Tibial nerve (tissue), 4 donors: ENCODE results near the gene TRIM8. TPM values are rescaled to one million over a fixed set of nuclear protein-coding genes. Genes with fewer than 3 reads are reported as not detected.
A peak's percentile ranks its signal among the peaks of the same experiment; 100 is the strongest.
"Not testable (repeated sequence)": the region's sequence is repeated elsewhere in the genome, so short reads cannot be mapped to it uniquely, and the experiment has no call there.

ENCODE experiments used
- DNase-seq, 2 donors: peaks; one replicate each; pipeline ENCODE4 v3.0.0-alpha.2; 2019; ENCODE audit warnings: low spot score in 2 of 2
- H3K27ac ChIP-seq, 4 donors: fragments of 200-600 bp; sonication (generic) in 3 of 4; one replicate each; pipeline ENCODE4 v1.5.1; 2017 to 2019; ENCODE audit warnings: mild to moderate bottlenecking in 1 of 4
- H3K27me3 ChIP-seq, 2 donors: fragments of 200-600 bp; sonication (generic) in 1 of 2; one replicate each; pipeline versions ENCODE4 v1.5.1 to v1.6.0; 2017 to 2019
- H3K36me3 ChIP-seq, 3 donors: fragments of 200-600 bp; sonication (generic); one replicate each; pipeline ENCODE4 v1.5.1; 2018 to 2019
- H3K4me1 ChIP-seq, 4 donors: fragments of 200-600 bp; sonication (generic) in 3 of 4; one replicate each; pipeline ENCODE4 v1.5.1; 2017 to 2019
- H3K4me3 ChIP-seq, 4 donors: fragments of 200-600 bp; sonication (generic) in 3 of 4; one replicate each; pipeline ENCODE4 v1.5.1; 2017 to 2019; ENCODE audit warnings: mild to moderate bottlenecking in 1 of 4, moderate library complexity in 1 of 4
- H3K9me3 ChIP-seq, 4 donors: fragments of 200-600 bp; sonication (generic) in 3 of 4; one replicate each; pipeline ENCODE4 v1.5.1; 2017 to 2019
- CTCF ChIP-seq, 5 experiments: fragments of 200-600 bp in 3 of 5; fragments of 450-650 bp in 2 of 5; sonication (generic) in 3 of 5; IDR thresholded peaks; one replicate each; pipeline ENCODE4 v1.5.1; 2016 to 2019; ENCODE audit warnings: antibody characterized with exemption in 5 of 5, mild to moderate bottlenecking in 3 of 5, moderate library complexity in 2 of 5
- EP300 ChIP-seq, 2 donors: sonication (generic); formaldehyde crosslinking; IDR thresholded peaks; one replicate each; pipeline ENCODE4 v1.6.1; 2017; ENCODE audit warnings: antibody characterized with exemption in 2 of 2, mild to moderate bottlenecking in 1 of 2
- POLR2A ChIP-seq, 2 donors: fragments of 450-650 bp; IDR thresholded peaks; one replicate each; pipeline ENCODE4 v1.6.1; 2017; ENCODE audit warnings: antibody characterized with exemption in 2 of 2, mild to moderate bottlenecking in 2 of 2, moderate library complexity in 2 of 2
- WGBS, 2 donors: methylation state at CpG; one replicate each; pipeline ENCODE4 v1.1.5; 2018; 5-methylcytosine and 5-hydroxymethylcytosine counted together
- total RNA-seq, 4 donors: library from RNA; depleted of rRNA; stranded (reverse); fragments of >200 nt; gene quantifications; one replicate each; pipeline ENCODE4 v1.1.0, GENCODE V29; 2016

TRIM8 gene
- total RNA-seq, 4 donors from 2014 or later, result 156 to 206 (median 157) TPM

DNA sequence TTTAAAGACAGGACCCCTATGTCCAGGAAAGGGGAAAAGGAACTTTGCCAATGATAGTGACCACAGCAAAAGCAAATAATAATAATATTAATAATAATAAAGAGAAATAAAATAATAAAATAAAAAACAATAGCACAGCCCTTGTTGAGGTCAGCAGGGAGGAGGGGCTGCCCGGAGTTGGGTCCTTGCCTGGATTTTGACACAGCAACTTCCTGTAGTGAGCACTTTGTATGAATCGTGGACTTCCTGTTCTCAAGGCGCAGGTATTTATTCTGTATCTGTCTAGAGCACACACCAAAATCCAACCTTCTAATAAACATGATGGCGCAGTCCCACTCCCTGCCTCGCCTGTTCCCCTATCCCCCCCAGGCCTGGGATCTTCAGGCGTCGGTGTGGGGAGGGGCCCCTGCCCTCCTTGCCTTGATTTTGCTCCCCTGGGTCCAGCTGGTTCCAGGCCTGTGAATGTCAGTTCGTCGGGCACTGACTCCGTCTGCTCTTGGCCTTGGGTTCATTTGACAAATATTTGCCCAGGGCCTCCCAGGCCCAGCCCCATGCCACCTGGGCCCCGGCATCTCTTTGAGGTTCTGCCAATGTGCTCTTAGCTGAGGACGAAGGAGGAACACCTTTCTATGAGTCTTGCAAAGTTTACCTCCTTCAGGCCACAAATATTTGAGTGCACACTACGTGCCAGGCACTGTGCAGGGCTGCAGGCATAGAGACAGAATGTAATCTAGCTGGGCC, 13.9 kb downstream of the TRIM8 start:
- Histone ChIP-seq H3K4me3 (no peak overlapping the region), H3K27ac (peak overlapping the region in 3 of 4 donors; percentile 25 to 79 (median 57)), H3K36me3 (peaks cover 0 to 63% (median 31%) of the 10 kb centered on the region in 3 donors), H3K4me1 (peaks cover 0 to 81% (median 25%) of the 10 kb centered on the region in 4 donors), H3K27me3 (no peaks in the 10 kb centered on the region), H3K9me3 (no peaks in the 10 kb centered on the region)
- WGBS, 2 donors, result 48 to 49% methylated on average over 11 to 13 of the region's 13 CpGs
- no peak for DNase-seq
- TF ChIP-seq EP300 (IDR thresholded peaks at IDR 0.05), result peak in 1 of 2 donors; percentile 49
- TF ChIP-seq POLR2A (IDR thresholded peaks at IDR 0.05), result no peak

GRCh38 chr10:102658802-102659201, 14.5 kb downstream of the TRIM8 start:
- Histone ChIP-seq H3K4me1 (peaks cover 0 to 74% (median 23%) of the 10 kb centered on the region in 4 donors), H3K27ac (peak overlapping the region in 3 of 4 donors; percentile 25 to 57 (median 25)), H3K36me3 (peaks cover 0 to 56% (median 31%) of the 10 kb centered on the region in 3 donors), H3K27me3 (no peaks in the 10 kb centered on the region), H3K9me3 (no peaks in the 10 kb centered on the region), H3K4me3 (no peak overlapping the region)
- no peak for DNase-seq
- WGBS, 2 donors, result 60 to 85% methylated on average over 5 of the region's 5 CpGs
- no peak for TF ChIP-seq EP300 (IDR thresholded peaks at IDR 0.05)
- no peak for TF ChIP-seq CTCF (IDR thresholded peaks at IDR 0.05)
- TF ChIP-seq POLR2A (IDR thresholded peaks at IDR 0.05), result no peak

- H3K36me3 ChIP-seq, result peaks cover 0 to 33% (median 12%) of the 10 kb centered on the region in 3 donors
- H3K4me3 ChIP-seq, result peak overlapping the region in 1 of 4 donors; percentile 23
- H3K27ac ChIP-seq, result peak overlapping the region in 3 of 4 donors; percentile 42 to 90 (median 72)
- TF ChIP-seq CTCF (IDR thresholded peaks at IDR 0.05), result no peak
- TF ChIP-seq POLR2A (IDR thresholded peaks at IDR 0.05), result no peak
- TF ChIP-seq EP300 (IDR thresholded peaks at IDR 0.05), result peak in 1 of 2 donors; percentile 45
- H3K27me3 ChIP-seq, result no peaks in the 10 kb centered on the region
- H3K9me3 ChIP-seq, result no peaks in the 10 kb centered on the region
- WGBS, 2 donors, result 7 to 12% methylated on average over 11 to 22 of the region's 22 CpGs
- no peak for DNase-seq
- H3K4me1 ChIP-seq, result peaks cover 0 to 51% (median 23%) of the 10 kb centered on the region in 4 donors
Measured at GRCh38 chr10:102660888-102661657, 16.8 kb downstream of the TRIM8 start.

GRCh38 chr10:102661658-102662028, 17.4 kb downstream of the TRIM8 start:
- TF ChIP-seq POLR2A (IDR thresholded peaks at IDR 0.05), result no peak
- TF ChIP-seq EP300 (IDR thresholded peaks at IDR 0.05), result no peak
- TF ChIP-seq CTCF (IDR thresholded peaks at IDR 0.05), result no peak
- Histone ChIP-seq H3K36me3 (peaks cover 0 to 28% (median 7%) of the 10 kb centered on the region in 3 donors), H3K27ac (peak overlapping the region in 3 of 4 donors; percentile 42 to 90 (median 72)), H3K4me3 (no peak overlapping the region), H3K9me3 (no peaks in the 10 kb centered on the region), H3K27me3 (no peaks in the 10 kb centered on the region), H3K4me1 (peaks cover 0 to 47% (median 23%) of the 10 kb centered on the region in 4 donors)
- 38 to 51% methylated on average over 3 to 6 of the region's 6 CpGs for WGBS, 2 donors
- DNase-seq, result no peak

DNA sequence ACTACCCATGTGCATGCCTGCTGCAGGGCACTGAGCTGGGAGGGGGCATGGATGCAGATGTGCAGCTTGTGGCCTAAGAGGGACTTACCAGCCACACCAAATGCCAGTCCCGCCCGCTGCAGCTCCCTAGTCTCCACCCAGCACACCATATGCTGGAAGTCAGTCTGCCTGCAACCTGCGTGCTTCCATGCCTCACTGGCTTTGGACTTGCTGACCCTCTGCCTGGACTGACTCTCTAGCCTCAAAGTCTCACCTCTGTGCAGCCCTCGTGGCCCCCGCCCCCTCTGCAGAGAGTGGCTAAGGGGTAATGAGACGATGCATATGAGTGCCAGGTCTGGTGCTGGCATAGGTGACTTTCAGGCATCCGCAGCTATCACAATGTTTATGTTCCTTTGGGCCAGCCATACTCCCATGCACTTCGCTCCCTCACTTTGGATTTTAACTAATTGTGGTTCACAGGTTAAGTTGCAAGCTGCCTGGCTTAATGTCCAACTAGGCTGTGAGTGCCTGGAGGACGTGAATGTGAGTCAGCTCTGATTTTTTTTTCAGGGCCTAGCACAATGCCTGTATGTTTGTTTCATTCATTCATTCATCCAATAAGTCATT, 21.7 kb downstream of the TRIM8 start:
- TF ChIP-seq CTCF (IDR thresholded peaks at IDR 0.05) (no peak), POLR2A (IDR thresholded peaks at IDR 0.05) (no peak), EP300 (IDR thresholded peaks at IDR 0.05) (no peak)
- H3K27ac ChIP-seq, result no peak overlapping the region
- H3K4me1 ChIP-seq, result peaks cover 0 to 41% (median 28%) of the 10 kb centered on the region in 4 donors
- H3K4me3 ChIP-seq, result no peak overlapping the region
- no peak for DNase-seq
- no peaks in the 10 kb centered on the region for H3K36me3 ChIP-seq
- WGBS, 2 donors, result 58 to 68% methylated on average over 9 of the region's 9 CpGs
- H3K9me3 ChIP-seq, result no peaks in the 10 kb centered on the region
- H3K27me3 ChIP-seq, result no peaks in the 10 kb centered on the region

DNA sequence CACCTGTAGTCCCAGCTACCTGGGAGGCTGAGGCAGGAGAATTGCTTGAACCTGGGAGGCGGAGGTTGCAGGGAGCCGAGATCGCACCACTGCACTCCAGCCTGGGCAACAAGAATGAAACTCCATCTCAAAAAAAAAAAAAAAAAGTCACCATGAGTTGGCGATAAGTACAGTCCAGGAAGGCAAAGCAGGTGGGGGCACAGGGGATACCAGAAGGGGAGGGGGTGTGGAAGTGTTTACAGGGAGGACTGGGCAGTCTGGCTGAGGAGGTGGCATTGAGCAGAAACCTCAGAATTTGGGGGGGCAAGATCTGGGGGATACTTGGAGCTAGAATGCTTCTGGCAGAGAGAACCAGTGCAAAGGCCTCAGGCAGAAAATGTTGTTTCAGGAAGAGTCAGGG, 23.1 kb downstream of the TRIM8 start:
- WGBS, 2 donors, result 88 to 93% methylated on average over 4 of the region's 4 CpGs
- Histone ChIP-seq H3K4me1 (peaks cover 0 to 39% (median 22%) of the 10 kb centered on the region in 4 donors), H3K27ac (peak overlapping the region in 3 of 4 donors; percentile 76 to 92 (median 88))
- DNase-seq, H3K9me3 ChIP-seq, H3K27me3 ChIP-seq, H3K36me3 ChIP-seq, H3K4me3 ChIP-seq: not testable (repeated sequence)
